CD4-positive, alpha-beta T cell (primary cell): Measurements from ENCODE around the gene ALDH1L2. TPM values are rescaled to one million over a fixed set of nuclear protein-coding genes. Genes with fewer than 3 reads are reported as not detected.

ENCODE experiments used
- ATAC-seq: fragments of 200-7000 bp; cut with Tn5 transposase; one replicate; pipeline ENCODE4 v1.10.0; 2022; ENCODE audit warnings: mild to moderate bottlenecking; ENCODE audit not compliant: poor library complexity
- CTCF ChIA-PET: fragments of 350-600 bp; sonication (Branson Sonifier 250); formaldehyde crosslinking; loops from one replicate; lab custom pipeline; 2021; ENCODE audit warnings: antibody characterized with exemption, inconsistent platforms; lab: Charles Lee
- POLR2A ChIA-PET: fragments of 350-600 bp; sonication (Branson Sonifier 250); formaldehyde crosslinking; loops from one replicate; lab custom pipeline; 2021; ENCODE audit warnings: antibody characterized with exemption, inconsistent platforms; lab: Charles Lee
- DNase-seq, 14 experiments: peaks; one replicate each; pipeline ENCODE4 v3.0.0-alpha.2; 2013 to 2020; ENCODE audit warnings: mixed read lengths in 2 of 14
- H3K27ac ChIP-seq, 2 donors: one replicate each; pipeline versions ENCODE4 v1.5.1 to v1.7.0; 2013; ENCODE audit warnings: low read length in 2 of 2, low read depth in 1 of 2, mild to moderate bottlenecking in 1 of 2
- H3K27me3 ChIP-seq, 2 experiments: 1 replicate in 1 of 2; 2 replicates in 1 of 2; pipeline versions ENCODE4 v1.6.1 to v1.7.0; 2013; ENCODE audit warnings: low read length in 2 of 2, control low read depth in 1 of 2, mild to moderate bottlenecking in 1 of 2, moderate library complexity in 1 of 2; ENCODE audit not compliant: insufficient read depth in 2 of 2, control insufficient read depth in 1 of 2
- H3K36me3 ChIP-seq: one replicate; pipeline ENCODE4 v1.6.1; 2013; ENCODE audit warnings: low read length, control low read depth; ENCODE audit not compliant: insufficient read depth
- H3K4me1 ChIP-seq: one replicate; pipeline ENCODE4 v1.6.1; 2013; ENCODE audit warnings: low read length, control low read depth; ENCODE audit not compliant: insufficient read depth
- H3K4me3 ChIP-seq: one replicate; pipeline ENCODE4 v1.5.1; 2013; ENCODE audit warnings: mild to moderate bottlenecking, low read length, moderate library complexity
- H3K9me3 ChIP-seq, 2 experiments: 1 replicate in 1 of 2; 2 replicates in 1 of 2; pipeline versions ENCODE4 v1.6.1 to v1.7.0; 2013; ENCODE audit warnings: low read length in 2 of 2, mild to moderate bottlenecking in 2 of 2, control low read depth in 1 of 2, moderate library complexity in 1 of 2; ENCODE audit not compliant: control insufficient read depth in 1 of 2, insufficient read depth in 1 of 2
- H3K27ac Mint-ChIP-seq: one replicate; pipeline ENCODE4 v1.8.0; 2020; ENCODE audit warnings: mixed read lengths
- H3K27me3 Mint-ChIP-seq: one replicate; pipeline ENCODE4 v1.8.0; 2021; ENCODE audit warnings: mixed read lengths
- H3K36me3 Mint-ChIP-seq: one replicate; pipeline ENCODE4 v1.8.0; 2021; ENCODE audit warnings: low read depth, mixed read lengths
- H3K4me1 Mint-ChIP-seq: one replicate; pipeline ENCODE4 v1.8.0; 2021; ENCODE audit warnings: low read depth, mixed read lengths
- H3K4me3 Mint-ChIP-seq: one replicate; pipeline ENCODE4 v1.8.0; 2020; ENCODE audit warnings: mild to moderate bottlenecking, mixed read lengths
- H3K9me3 Mint-ChIP-seq: one replicate; pipeline ENCODE4 v1.8.0; 2020; ENCODE audit warnings: mixed read lengths
- CTCF ChIP-seq: fragments of 200-600 bp; IDR thresholded peaks from one replicate; pipeline ENCODE4 v1.8.0; 2022; ENCODE audit warnings: antibody characterized with exemption, mild to moderate bottlenecking
- intact Hi-C, 2 experiments: fragments of 100-400 bp; cut with DNase I in 1 of 2; cut with micrococcal nuclease in 1 of 2; formaldehyde crosslinking; loops; one replicate each; pipeline versions ENCODE4 v1.15.1 to v1.9.0; 2023 to 2025; cut with DNase I, micrococcal nuclease
- total RNA-seq, 174 experiments: library from RNA in 2 of 174; stranded (reverse) in 2 of 174; gene quantifications; one replicate each; pipeline ENCODE4 v1.2.3 and lab custom pipeline; 2021 to 2026

ALDH1L2 gene
- total RNA-seq, 2 experiments from 2014 or later = 0.03 TPM; not detected in 1

GRCh38 chr12:105107494-105108371 lies 23.5 kb upstream of the ALDH1L2 start, which contains the start of gene WASHC4:
TSS of gene WASHC4 (plus strand) at chr12:105107731. CDS start at chr12:105107801, 70 bp downstream.
- H3K36me3 Mint-ChIP-seq = peaks cover 35% of the 10 kb centered on the region
- Histone ChIP-seq H3K9me3 (no peaks in the 10 kb centered on the region), H3K36me3 (peaks cover 15% of the 10 kb centered on the region), H3K27me3 (peaks cover 4 to 9% of the 10 kb centered on the region in 2 experiments), H3K4me3 (peak within 1 kb of the TSS; percentile 93), H3K27ac (peak within 1 kb of the TSS; percentile 95 to 96), H3K4me1 (peaks cover 13% of the 10 kb centered on the region)
- H3K27ac Mint-ChIP-seq = peak within 1 kb of the TSS; percentile 89
- peak within 1 kb of the TSS; percentile 98 for H3K4me3 Mint-ChIP-seq
- ATAC-seq (peak; percentile 95), DNase-seq (peak; percentile 87 to 96 (median 90))
- POLR2A ChIA-PET = interaction anchor here (0.6 to 1.8 kb wide), 16 partner anchors 8 to 1848 kb away, joined by 3 to 17 read pairs (median 3); partner anchors contain the start of genes HSP90B1, NFYB and TMEM263
- no peaks in the 10 kb centered on the region for H3K9me3 Mint-ChIP-seq
- intact Hi-C loops = loop anchor here in 1 of 2 experiments (5.0 to 10.0 kb wide), 7 partner anchors 125 to 1985 kb away; partner anchors contain the start of genes C12orf75, CRY1, EID3 and HCFC2
- peaks cover 30% of the 10 kb centered on the region for H3K27me3 Mint-ChIP-seq
- CTCF ChIA-PET = no interaction called here
- TF ChIP-seq CTCF = no peak
- H3K4me1 Mint-ChIP-seq = peaks cover 49% of the 10 kb centered on the region

- no peaks in the 10 kb centered on the region for H3K9me3 Mint-ChIP-seq
- peaks cover 43% of the 10 kb centered on the region for H3K4me1 Mint-ChIP-seq
- Histone ChIP-seq H3K4me1 (peaks cover 13% of the 10 kb centered on the region), H3K27me3 (peaks cover 4 to 9% of the 10 kb centered on the region in 2 experiments), H3K4me3 (peak overlapping the region; percentile 93), H3K36me3 (peaks cover 9% of the 10 kb centered on the region), H3K27ac (no peak overlapping the region), H3K9me3 (no peaks in the 10 kb centered on the region)
- H3K4me3 Mint-ChIP-seq = peak overlapping the region; percentile 98
- H3K27ac Mint-ChIP-seq = peak overlapping the region; percentile 89
- no peak for TF ChIP-seq CTCF
- DNase-seq (peak in 1 of 14 experiments; percentile 11), ATAC-seq (peak; percentile 13)
- POLR2A ChIA-PET = interaction anchor here (0.6 to 1.8 kb wide), 11 partner anchors 9 to 1848 kb away, joined by 3 to 17 read pairs (median 3); partner anchors contain the start of genes HSP90B1, NFYB and TMEM263
- CTCF ChIA-PET = no interaction called here
- intact Hi-C loops = loop anchor here in 1 of 2 experiments (5.0 to 10.0 kb wide), 7 partner anchors 125 to 1985 kb away; partner anchors contain the start of genes C12orf75, CRY1, EID3 and HCFC2
- H3K27me3 Mint-ChIP-seq = peaks cover 34% of the 10 kb centered on the region
- H3K36me3 Mint-ChIP-seq = peaks cover 29% of the 10 kb centered on the region
Measured at GRCh38 chr12:105107171-105107493, 22.9 kb upstream of the ALDH1L2 start.

- H3K4me3 Mint-ChIP-seq = peak overlapping the region; percentile 98
- no peak overlapping the region for H3K27ac ChIP-seq
- no peaks in the 10 kb centered on the region for H3K9me3 Mint-ChIP-seq
- H3K4me3 ChIP-seq = peak overlapping the region; percentile 93
- intact Hi-C loops = loop anchor here in 1 of 2 experiments (5.0 to 10.0 kb wide), 7 partner anchors 126 to 1986 kb away; partner anchors contain the start of genes C12orf75, CRY1, EID3 and HCFC2
- H3K9me3 ChIP-seq = no peaks in the 10 kb centered on the region
- TF ChIP-seq CTCF = no peak
- peaks cover 4 to 9% of the 10 kb centered on the region in 2 experiments for H3K27me3 ChIP-seq
- ATAC-seq (no peak), DNase-seq (peak in 2 of 14 experiments; percentile 10)
- H3K4me1 Mint-ChIP-seq = peaks cover 38% of the 10 kb centered on the region
- H3K27ac Mint-ChIP-seq = peak overlapping the region; percentile 10
- H3K27me3 Mint-ChIP-seq = peaks cover 38% of the 10 kb centered on the region
- ChIA-PET CTCF (interaction anchor here (1.0 kb wide), 1 partner anchor 725 kb away, joined by 3 read pairs; no protein-coding TSS in a partner anchor), POLR2A (interaction anchor here (1.4 to 1.8 kb wide), 2 partner anchors 386 to 969 kb away, joined by 4 to 17 read pairs; partner anchors contain the start of gene NFYB)
- H3K36me3 ChIP-seq = peaks cover 4% of the 10 kb centered on the region
- H3K36me3 Mint-ChIP-seq = peaks cover 24% of the 10 kb centered on the region
- H3K4me1 ChIP-seq = peaks cover 13% of the 10 kb centered on the region
Measured at GRCh38 chr12:105106621-105107020, 22.4 kb upstream of the ALDH1L2 start.
